Activated CD4-positive, CD25-positive, alpha-beta regulatory T cell treated with anti-CD3 and anti-CD28 coated beads, Interleukin-2, amount 50 U/mL, for 24 hours (primary cell): Measurements from ENCODE around the gene UBR2.

Source experiments
- ATAC-seq, 2 donors: fragments of 150-1000 bp; cut with Tn5 transposase; one replicate each; pipeline ENCODE4 v1.10.0; 2021; ENCODE audit warnings: mild to moderate bottlenecking in 1 of 2, moderate library complexity in 1 of 2

UBR2 gene

GRCh38 chr6:42563697-42564505 is at the start of gene UBR2:
TSS of gene UBR2 (plus strand) at chr6:42564029. CDS start at chr6:42564320, 291 bp downstream.
- peak; percentile 98 to 99 for ATAC-seq

- ATAC-seq: no peak
Observed at GRCh38 chr6:42514745-42515144, 49.1 kb upstream of the UBR2 start.

- ATAC-seq: no peak
Observed at GRCh38 chr6:42519779-42520178, 44.0 kb upstream of the UBR2 start.

GRCh38 chr6:42520786-42521607 is 42.8 kb upstream of the UBR2 start:
- ATAC-seq: peak; percentile 95 to 97

- no peak for ATAC-seq
Observed at GRCh38 chr6:42522036-42522435, 41.8 kb upstream of the UBR2 start.

GRCh38 chr6:42522942-42523814 is 40.7 kb upstream of the UBR2 start:
- ATAC-seq: no peak

GRCh38 chr6:42525206-42525605 is 38.6 kb upstream of the UBR2 start:
- no peak for ATAC-seq

GRCh38 chr6:42526616-42527015 is 37.2 kb upstream of the UBR2 start:
- ATAC-seq: no peak

- no peak for ATAC-seq
Observed at GRCh38 chr6:42527204-42527603, 36.6 kb upstream of the UBR2 start.

GRCh38 chr6:42530296-42530695 is 33.5 kb upstream of the UBR2 start:
- ATAC-seq: no peak

- no peak for ATAC-seq
Observed at GRCh38 chr6:42530751-42531150, 33.1 kb upstream of the UBR2 start.

GRCh38 chr6:42532038-42532669 is 31.7 kb upstream of the UBR2 start:
- ATAC-seq: peak; percentile 51 to 53

- ATAC-seq: no peak
Observed at GRCh38 chr6:42533794-42534193, 30.0 kb upstream of the UBR2 start.

- ATAC-seq: no peak
Observed at GRCh38 chr6:42537536-42537935, 26.3 kb upstream of the UBR2 start.

GRCh38 chr6:42539135-42539534 is 24.7 kb upstream of the UBR2 start:
- no peak for ATAC-seq

- no peak for ATAC-seq
Observed at GRCh38 chr6:42545226-42545773, 18.5 kb upstream of the UBR2 start.

- ATAC-seq: peak; percentile 99
Observed at GRCh38 chr6:42547407-42548329, 16.2 kb upstream of the UBR2 start.

GRCh38 chr6:42550277-42550676 is 13.6 kb upstream of the UBR2 start:
- ATAC-seq: no peak

GRCh38 chr6:42551217-42551616 is 12.6 kb upstream of the UBR2 start:
- ATAC-seq: no peak

GRCh38 chr6:42552380-42552779 is 11.4 kb upstream of the UBR2 start:
- no peak for ATAC-seq
